DMS153 (cell line): ENCODE data around the gene SQOR.

ENCODE experiments used
- DNase-seq: peaks from one replicate; lab custom pipeline; 2025; lab: John Stamatoyannopoulos, UW

The SQOR gene

DNA sequence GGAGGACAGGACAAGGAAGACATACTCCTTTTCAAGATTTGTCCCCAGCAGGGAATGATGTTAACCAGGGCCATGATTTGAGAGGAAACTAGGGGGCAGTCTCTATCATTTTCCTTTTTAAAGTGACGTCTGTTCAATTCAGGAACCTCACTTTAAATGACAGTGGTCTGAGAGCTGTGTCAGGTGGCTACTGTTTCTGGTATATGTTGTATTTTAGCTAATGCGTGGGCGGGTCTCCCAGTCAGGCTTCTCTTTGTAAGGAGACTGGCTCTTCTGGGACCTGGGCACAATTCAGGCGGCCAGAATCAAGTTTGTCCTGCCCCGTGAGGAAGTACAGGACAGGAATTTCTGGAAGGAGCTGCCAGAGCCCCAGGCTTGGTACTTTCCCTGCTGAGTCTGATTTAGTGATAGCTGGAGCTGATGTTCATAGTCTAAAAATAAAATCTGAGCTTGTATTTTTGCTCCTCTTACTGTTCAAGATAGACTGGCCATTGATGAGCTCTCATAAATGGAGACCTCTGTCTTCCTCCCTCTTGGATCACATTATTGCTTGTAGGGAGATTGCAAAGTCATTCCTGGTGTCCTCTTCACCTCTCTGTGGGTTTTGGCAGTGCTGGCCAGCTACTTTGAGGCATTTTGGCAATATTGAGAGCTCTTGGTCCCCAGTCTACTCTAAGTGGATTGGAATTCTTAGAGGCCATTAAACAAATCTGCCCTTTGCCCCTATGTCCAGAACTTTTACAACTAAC is 25.6 kb downstream of the SQOR start:
- DNase-seq = no peak

DNA sequence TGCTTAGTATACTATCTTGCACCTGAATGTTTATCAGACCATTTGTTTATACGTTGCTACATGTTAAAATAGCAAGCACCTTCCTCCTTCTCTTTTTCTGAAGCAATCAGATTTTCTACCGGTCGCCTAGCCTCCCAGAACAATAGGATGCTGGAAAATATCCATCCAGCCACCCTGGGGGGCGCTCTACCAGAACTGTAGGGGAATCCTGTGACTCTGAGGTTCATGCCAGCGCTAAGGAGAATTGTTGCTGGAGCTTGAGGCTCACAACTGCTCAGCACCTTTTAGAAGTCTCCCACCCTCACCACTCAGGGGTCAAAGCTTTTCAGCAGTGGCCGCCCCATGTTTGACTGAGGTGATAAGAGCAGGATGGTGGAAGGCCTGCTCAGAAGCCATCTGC is 27.5 kb downstream of the SQOR start:
- DNase-seq = no peak

DNA sequence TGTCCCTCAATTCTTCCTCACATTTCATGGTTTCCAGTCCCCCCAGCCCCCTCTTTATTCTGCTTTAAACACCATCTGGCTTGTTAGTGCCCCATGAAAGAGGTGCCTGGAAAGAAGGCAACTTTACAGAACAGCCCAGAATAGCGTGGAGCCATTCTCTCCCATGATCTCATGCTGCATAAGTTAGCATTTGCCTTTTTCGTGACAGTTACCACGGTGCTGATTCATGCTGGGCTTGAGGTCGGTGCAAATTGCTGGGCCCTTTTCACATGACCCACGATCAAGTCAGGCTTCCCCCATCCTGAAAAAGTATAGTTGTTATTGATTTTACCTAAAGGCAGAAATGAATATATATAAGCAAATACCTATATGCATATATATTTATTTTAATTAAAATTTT is 29.6 kb downstream of the SQOR start:
- DNase-seq = no peak

DNA sequence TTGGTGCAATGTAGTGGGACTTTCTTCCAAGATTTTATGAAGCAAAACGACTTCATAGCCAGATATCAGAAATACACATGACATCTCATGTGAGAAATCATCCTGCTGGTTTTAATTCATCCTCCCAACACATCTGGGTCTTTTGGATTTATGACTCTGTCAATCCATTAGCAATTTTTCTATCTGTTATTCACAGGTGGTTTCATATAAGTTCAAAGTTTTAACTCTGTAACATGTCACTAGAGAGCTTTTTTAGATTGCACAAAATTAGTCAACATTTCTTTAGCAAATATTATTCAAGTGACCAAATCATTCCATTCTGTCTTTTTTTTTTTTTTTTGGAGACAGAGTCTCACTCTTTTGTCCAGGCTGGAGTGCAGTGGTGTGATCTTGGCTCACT is 30.4 kb downstream of the SQOR start:
- no peak for DNase-seq

DNA sequence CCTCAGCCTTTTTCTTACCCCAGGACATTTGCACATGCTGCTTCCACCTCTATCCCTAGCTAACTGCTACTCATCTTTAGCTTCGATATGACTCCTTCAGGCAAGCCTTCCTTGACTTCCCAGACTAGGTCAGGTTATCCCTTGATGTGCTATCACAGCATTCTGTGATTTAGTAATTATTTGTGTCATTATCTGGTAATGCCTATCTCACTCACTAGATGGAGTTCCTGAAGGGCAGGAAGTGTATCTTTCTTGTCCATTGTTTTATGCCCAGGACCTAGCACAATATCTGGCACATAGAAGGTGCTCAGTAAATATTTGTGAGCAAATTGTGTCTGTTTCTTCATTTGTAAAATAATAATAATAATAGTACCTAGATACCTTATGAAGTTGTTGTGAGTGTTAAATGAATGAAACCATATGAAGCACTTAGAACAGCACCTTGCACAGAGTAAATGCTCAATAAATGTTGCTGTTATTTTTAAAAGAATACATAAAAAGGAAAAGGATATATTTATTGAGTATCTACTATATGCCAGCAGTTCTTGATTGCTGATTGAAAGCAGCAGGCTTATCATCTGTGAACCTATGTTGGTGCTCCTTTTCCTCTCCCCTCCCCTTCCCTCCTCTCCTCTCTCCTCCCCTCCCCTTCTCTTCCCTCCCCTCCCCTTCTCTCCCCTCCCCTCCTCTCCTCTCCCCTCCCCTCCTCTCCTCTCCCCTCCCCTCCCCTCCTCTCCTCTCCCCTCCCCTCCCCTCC is 31.5 kb downstream of the SQOR start:
- DNase-seq = no peak

DNA sequence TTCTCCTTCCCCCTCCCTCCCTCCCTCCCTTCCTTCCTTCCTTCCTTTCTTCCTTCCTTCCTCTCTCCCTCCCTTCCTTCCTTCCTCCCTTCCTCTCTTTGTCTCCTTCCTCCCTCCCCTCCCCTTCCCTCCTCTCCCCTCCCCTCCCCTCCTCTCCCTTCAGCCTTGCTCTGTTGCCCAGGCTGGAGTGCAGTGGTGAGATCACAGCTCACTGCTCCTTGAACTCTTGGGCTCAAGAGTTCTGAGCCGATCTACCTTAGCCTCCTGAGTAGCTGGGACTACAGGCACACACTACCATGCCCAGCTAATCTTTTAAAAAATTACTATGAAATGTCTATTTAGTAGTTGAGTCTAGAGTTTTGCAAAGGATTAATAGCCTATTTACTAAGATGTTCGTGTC is 32.2 kb downstream of the SQOR start:
- no peak for DNase-seq

DNA sequence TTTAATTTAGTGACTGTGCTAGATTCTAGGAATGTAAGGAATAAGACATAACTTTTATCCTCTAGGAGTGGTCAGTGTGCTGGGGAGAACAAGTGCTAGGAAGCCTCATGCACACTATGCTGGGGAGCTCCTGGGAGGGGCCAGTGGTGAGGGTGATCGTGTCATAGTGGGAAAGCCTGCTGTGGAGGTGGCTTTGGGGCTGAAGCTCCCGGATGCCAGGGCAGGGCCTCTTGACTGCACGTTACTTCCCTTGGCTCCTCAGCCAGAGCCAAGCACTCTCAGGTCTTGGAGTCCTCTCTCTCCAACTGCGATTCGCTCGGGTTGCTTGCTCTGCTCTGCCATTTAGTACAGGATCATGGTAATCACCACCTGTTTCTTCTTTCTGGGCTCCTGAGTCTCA is 33.6 kb downstream of the SQOR start:
- no peak for DNase-seq

DNA sequence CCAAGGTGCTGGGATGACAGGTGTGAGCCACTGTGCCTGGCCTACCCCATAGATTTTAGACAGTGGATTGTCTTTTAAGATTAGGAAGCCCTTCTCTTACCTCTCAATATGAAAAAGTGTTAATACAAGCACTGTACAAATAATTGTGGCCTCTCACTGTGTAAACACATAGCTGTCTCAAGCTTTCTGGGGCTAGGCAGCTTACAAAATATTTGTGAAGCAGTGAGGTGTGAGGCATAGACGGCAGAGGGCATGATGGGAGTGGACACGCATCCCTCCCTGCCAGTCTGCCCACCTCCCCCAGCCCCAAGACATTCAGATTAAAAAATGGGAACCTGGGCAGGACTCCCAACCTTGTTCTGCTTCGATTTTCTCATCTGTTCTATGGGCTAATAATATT is 34.6 kb downstream of the SQOR start:
- DNase-seq = no peak

DNA sequence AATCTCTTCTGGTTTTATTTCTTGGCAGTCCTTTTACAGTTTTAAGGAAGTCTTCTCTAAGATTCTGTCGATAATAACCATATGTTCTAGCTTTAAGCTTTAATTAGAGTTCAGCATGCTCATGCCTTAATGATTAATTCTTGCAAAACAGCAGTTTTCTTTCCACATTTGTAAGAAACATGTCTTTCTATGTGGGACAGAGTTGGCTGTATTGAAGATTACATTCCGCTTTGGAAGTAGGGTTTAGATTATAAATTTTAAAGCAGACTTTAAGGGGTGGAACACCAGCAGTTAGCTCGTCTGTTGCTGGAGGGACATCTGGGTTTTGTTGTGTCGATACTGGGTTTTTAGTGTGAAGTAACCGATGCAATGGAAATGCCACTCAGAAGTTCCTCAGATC is 35.3 kb downstream of the SQOR start:
- DNase-seq = no peak

DNA sequence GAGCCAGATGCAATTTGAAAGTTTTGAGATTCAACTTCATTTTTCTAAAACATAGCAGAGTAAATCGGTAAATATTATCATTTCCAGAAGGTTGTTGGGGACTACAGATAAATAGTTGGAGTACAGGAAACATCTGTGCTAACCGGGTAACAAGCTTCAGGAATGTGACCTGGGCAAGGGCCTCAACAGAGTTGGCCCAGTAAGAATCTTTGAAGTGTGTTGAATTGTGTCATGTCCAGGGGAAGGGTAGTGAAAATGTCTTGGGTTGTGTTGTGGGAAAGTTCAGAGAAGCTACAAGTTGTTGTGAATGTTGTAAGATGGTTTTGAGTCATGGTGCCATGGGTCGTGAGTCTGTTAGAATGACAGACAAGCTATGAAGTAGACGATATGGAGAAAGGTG is 35.7 kb downstream of the SQOR start:
- no peak for DNase-seq

DNA sequence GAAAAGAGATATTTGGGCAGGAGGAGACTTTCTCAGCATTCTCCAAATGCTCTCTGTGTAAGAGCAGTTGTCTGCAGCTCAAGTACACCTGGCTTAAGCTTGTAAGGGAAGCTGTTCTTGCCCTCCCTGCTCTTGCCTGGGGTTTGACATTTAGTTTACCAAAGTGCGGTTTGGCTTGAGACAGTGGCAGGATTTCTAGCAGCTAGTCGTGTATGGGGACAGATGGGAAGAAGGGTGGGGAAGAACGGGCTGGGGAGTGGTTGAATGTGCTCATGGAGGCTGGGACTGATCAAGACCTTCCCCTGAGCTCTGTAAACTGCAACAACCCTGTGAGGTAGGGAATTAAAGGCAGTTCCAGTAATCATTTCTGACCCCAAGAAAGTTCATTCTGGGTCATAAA is 39.8 kb downstream of the SQOR start:
- no peak for DNase-seq

DNA sequence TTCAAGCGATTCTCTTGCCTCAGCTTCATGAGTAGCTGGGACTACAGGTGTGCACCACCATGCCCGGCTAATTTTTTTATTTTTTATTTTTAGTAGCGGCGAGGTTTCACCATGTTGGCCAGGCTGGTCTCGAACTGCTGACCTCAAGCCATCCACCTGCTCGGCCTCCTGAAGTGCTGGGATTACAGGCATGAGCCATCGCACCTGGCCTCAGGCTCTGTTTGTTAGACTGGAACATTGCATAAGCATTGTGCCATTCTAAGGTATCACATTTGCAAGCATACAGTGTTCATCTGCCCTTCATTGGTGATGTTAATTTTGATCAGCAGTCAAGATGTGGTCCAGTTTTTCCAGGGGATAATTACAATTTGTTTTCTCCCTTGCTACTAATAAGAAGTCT is 43.0 kb downstream of the SQOR start:
- no peak for DNase-seq

DNA sequence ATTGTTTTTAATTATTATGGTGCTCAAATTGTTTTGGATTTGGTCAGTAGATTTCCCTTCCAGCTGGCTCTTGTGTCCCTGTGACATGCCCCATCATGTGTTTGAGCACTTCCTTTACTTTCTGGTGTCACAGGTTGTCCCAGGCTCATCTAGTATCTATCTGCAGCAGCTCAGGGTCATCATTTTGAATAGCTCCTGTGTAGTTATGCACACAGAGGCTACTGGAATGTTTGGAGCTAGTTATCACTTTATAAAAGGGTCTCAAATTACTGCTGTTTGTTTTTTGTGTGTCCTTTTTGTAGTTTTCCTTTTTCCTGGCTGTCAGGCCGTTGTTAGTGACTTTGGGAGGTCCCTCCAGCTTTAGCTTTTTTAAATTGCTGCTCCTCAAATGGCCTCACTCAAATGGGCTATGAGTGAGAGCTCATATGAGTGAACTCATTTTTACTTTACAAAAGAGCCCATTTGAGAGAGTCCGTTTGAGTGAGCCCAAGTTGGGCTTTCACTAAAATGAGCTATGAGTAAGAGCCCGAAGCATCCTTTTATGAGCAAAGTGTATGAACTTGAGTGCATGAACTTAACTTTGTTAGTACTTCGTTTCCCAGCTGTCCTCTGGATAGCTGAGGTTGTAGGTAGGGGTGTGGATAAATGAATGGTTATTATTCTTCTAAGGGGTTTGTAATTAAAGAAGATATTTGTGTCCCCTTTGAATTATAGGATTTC is 43.8 kb downstream of the SQOR start:
- no peak for DNase-seq

DNA sequence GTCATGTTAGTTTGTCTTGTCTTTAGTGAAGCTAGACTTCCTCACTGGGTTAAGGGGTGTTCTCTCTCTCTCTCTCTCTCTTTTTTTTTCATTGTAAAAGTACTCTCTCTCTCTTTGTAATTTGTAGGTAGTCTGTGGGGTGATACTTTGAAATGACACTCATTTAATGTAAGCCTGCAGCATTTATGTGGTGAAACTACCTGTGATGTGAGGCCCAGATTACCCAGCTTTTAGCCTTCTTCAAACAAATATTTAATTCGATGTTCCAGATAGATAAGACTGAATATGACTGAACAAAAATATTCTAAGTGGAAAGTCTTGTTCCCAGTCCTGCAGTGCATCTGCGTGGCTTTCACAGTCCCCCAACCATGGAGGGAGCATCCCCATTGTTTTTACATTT is 49.7 kb downstream of the SQOR start:
- no peak for DNase-seq

DNA sequence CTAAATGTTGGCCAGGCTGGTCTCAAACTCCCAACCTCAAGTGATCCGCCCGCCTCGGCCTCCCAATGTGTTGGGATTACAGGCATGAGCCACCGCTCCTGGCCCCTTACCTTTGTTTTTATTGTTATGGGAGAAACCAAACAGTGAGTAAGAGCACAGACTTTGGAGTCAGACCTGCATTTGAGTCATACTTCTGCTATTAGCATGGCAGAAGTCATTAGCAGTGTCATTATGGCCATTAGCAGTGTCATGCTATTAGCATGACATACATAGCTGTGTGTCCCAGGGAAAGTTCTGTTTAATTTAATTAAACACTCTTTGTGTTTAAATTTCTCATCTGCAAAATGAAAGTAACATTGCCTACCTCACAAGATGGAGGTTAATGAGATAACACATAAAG is 54.8 kb downstream of the SQOR start:
- DNase-seq = no peak

DNA sequence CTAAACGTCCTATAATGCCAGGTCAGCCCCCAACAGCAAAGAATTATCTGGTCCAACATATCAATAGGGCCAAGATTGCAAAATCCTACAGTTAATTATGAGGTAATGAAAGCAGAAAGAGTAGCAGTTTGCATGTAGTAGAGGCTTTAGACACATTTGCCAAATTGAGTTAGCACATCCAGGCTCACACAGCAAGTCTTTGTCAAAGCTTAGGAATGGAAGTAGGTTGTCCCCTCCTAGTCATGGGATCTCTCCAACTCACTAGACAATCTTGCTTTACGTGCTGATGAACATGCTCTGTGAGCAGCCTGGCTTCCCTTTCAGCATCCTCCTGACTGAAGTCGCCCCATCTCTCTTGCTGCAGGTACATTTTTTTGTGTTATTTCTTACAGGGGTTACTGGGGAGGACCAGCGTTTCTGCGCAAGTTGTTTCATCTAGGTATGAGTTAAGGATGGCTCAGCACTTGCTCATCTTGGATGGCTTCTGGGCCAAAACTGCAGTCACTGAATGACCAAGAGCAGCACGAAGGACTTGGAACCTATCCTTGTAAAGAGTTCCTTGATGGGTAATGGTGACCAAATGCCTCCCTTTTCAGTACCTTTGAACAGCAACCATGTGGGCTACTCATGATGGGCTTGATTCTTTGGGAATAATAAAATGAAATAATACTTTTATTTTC is 55.9 kb downstream of the SQOR start:
- no peak for DNase-seq

DNA sequence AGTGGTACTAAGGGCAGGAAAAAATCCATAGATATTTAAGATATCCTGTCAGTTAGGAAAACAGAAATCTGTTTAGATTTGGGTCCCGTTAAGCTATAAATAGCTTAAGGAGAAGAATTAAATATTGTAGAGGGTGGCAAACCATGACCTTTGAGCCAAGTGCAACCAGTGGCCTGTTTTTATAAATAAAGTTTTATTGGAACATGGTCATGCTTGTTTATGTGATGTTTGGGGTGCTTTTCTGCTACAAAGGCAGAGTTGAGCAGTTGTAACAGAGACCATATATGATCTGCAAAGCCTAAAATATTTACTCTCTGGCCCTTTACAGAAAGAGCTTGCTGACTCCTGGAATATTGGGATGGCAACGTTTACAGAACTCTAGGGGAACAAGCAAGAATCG is 66.3 kb downstream of the SQOR start:
- DNase-seq = no peak

DNA sequence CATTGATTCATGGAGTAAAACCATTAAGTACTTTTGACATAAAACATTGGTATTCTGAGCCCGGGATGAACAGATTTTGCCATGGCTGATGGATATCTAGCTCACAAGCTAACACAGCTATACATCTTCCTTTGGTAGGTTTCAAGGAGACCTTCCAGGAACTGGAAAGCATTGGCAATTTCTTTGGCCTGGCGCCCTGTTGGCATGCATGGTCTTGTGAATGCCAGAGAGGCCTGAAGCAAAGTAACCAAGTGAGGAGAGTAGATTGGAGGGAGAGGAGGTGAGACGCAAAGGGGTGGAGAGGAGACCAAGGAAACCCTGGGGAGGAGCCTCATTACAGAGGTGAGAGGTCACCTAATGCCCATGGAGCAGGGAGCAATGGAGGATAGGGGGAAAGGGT is 67.2 kb downstream of the SQOR start:
- DNase-seq = no peak

DNA sequence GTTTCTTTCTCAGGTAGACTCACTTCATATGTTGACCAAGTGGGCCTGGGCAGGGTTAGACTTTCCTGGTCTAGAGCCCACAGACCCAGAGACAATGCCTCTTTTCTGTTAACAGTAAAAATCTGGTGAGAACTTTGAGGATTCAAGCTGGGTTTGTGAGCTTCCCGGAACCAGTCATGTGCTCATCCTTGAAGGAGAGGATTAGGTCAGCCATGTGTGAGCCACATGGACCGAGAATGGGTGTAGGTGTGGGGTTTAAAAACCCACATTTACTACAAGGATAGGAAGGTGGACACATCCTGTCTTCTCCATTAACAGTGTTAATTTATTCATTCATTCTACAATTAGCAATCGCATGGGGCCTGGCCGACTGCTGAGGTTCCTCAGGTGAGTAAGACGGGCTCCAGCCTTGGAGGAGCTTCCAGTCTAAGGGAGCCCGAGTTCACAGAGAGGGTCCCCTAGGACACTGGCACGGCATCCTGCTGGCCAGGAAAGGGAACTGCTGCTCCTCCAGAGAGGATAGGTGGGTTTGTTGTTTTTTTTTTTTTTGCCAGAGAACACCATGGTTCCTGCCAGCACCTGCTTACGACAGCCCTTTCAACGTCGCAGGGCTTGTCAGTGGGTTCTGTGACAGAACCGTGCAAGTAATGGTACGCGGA is 69.0 kb downstream of the SQOR start:
- DNase-seq = no peak

DNA sequence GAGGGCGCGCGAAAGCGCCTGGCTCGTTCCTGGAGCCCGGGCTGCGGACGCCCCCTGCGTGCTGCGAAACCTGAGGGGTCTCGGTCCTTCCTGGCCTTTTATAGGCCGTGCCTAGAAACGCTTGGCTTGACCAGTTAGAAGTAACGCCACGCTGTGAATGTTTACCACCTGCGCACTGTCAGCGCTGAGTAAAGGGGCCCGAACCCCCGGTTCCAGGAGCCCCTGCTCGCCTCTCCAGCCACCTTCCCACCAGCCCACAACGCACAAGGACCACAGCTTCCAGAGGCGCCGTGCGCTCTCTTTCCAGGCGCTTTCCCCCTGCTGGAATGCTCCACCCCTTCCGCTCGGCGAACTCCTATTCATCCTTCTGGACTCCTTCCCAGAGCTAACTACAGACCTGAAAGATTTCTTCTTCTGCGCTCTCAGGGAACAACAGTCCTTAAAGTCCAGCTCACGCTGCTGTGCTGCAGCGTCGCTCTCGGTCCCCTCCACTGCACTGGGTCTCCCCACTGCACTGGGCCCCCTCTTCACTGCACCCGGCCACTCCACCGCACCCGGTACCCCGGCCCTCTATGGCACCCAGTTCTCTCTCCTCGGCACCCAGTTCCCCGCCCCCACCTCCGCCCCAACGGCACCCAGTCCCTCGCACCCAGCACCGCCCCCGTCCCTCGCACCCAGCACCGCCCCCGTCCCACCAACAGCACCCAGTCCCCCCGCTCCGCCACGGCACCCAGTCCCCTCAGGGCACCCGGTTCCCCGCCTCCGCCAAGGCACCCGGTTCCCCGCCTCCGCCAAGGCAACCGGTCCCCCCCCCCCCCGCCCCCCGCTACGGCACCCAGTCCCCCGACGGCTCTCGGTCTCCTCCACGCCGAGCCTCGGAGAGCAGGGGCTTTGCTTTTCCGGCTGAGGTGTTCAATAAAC is 69.8 kb downstream of the SQOR start:
- no peak for DNase-seq
